Measurements from ENCODE around the gene STXBP6.
A peak's percentile ranks its signal among the peaks of the same experiment; 100 is the strongest.

STXBP6 gene

DNA sequence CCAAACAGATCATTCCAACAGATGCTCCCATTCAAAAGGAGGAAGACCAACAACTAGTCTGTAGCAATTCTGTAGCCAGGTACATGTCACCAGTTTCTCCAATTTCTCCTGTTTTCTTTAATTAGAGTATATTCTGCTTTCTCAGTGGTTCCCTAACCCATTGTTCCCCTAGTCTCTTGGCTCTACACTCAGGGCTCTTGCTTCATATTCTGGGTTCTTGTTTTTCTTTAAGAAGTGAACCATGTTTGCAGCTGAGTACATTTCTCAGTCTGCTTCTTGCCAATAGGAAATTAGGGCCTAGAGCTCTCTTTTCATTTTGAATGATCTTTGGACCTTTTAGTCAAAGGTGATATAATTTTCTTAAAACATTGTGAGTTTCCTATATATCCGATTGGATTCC lies 29.4 kb upstream of the STXBP6 start:
- H3K4me3 ChIP-seq (ENCODE audit: low read length), result no peak overlapping the region
- H3K36me3 ChIP-seq (ENCODE audit: control insufficient read depth, insufficient read depth, low read length), result no peaks in the 10 kb centered on the region
- no peaks in the 10 kb centered on the region for H3K4me1 ChIP-seq (ENCODE audit: control insufficient read depth, insufficient read depth, low read length)
- H3K9me3 ChIP-seq (ENCODE audit: control insufficient read depth, low read length), result no peaks in the 10 kb centered on the region
- H3K9ac ChIP-seq (ENCODE audit: low read length), result no peak overlapping the region
- no peaks in the 10 kb centered on the region for H3K27me3 ChIP-seq (ENCODE audit: control insufficient read depth, insufficient read depth, low read length)

DNA sequence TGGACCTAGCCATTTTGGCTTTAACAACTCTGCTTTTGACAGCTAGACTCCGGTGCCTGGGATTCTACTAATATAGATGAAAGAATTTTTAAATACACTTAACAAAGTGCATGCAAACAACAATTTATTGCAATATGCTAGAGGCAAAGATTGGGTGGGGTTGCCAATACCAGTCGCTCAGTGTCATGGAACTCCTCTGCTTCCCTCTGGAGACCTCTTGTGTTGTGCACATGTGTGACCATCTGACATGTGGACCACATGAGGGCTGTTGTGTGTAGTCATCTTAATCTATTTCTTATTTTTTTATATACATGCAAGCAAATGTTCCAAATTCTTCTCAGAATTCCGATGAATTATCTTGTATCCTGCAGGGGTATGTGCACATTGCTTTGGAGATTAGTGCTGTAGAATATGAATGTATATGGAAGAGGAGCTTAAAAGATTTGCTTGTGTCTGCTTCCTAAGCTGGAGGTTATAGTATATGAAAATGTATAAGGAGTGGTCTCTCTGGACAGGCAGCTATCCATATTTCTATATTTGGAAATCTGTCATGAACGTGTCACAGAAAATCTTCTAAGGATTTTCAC lies 24.2 kb upstream of the STXBP6 start:
- H3K4me3 ChIP-seq (ENCODE audit: low read length), result no peak overlapping the region
- H3K9me3 ChIP-seq (ENCODE audit: control insufficient read depth, low read length), result no peaks in the 10 kb centered on the region
- no peaks in the 10 kb centered on the region for H3K36me3 ChIP-seq (ENCODE audit: control insufficient read depth, insufficient read depth, low read length)
- no peaks in the 10 kb centered on the region for H3K4me1 ChIP-seq (ENCODE audit: control insufficient read depth, insufficient read depth, low read length)
- no peaks in the 10 kb centered on the region for H3K27me3 ChIP-seq (ENCODE audit: control insufficient read depth, insufficient read depth, low read length)
- H3K9ac ChIP-seq (ENCODE audit: low read length), result no peak overlapping the region

DNA sequence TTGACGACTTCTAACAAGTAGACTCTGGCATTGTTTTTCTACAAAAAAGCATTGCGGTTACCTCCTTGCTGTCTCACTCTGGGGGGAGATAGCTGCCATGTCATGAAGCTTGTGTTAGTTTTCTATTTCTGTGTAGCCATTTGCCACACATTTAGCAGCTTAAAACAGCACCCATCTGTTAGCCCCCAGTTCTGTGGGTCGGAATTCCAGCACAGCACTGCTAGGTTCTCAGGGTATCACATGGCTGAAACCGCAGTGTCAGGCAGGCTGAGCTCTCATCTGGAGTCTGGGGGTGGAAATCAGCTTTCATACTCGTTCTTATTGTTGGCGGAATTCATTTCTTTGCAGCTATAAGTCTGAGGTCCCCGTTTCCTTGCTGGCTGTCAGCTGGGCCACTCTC lies 19.9 kb upstream of the STXBP6 start:
- no peak overlapping the region for H3K9ac ChIP-seq (ENCODE audit: low read length)
- H3K4me3 ChIP-seq (ENCODE audit: low read length), result no peak overlapping the region
- H3K9me3 ChIP-seq (ENCODE audit: control insufficient read depth, low read length), result no peaks in the 10 kb centered on the region
- H3K36me3 ChIP-seq (ENCODE audit: control insufficient read depth, insufficient read depth, low read length), result no peaks in the 10 kb centered on the region
- H3K4me1 ChIP-seq (ENCODE audit: control insufficient read depth, insufficient read depth, low read length), result no peaks in the 10 kb centered on the region
- no peaks in the 10 kb centered on the region for H3K27me3 ChIP-seq (ENCODE audit: control insufficient read depth, insufficient read depth, low read length)

DNA sequence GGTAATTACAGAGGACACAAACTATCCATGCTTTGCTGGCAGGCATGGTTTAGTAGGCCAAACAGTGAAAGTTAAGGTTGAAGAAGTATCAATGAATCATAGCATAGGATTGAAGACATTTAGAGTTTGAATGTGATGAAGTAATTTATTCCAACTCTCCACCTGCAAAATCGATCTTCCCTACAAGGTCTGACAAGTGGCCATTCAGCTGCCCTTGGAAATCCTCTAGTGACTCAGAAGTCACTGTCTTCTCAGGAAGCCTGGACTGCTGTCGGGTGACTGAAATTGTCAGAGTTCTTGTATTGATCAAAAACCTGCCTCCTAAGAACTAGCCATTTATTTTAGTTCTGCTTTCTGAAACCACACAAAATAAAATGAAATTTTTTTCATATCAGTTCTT lies 17.7 kb upstream of the STXBP6 start:
- H3K9ac ChIP-seq (ENCODE audit: low read length), result no peak overlapping the region

DNA sequence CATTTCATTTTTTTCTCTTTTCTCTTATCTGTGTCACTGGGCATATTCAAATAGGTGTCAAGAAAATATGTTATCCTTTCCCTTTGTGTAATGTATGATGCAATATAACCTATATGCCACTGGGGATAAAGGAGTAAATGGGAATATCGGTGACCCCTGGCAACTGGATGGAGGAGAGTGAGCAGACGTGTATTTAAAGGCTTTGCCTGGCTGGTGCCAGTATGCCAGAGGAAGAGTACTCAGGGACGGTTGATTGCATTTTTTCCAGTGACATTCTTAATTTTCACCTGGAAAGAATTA lies 12.0 kb upstream of the STXBP6 start:
- Histone ChIP-seq H3K36me3 (ENCODE audit: control insufficient read depth, insufficient read depth, low read length) (no peaks in the 10 kb centered on the region), H3K27me3 (ENCODE audit: control insufficient read depth, insufficient read depth, low read length) (no peaks in the 10 kb centered on the region), H3K9me3 (ENCODE audit: control insufficient read depth, low read length) (no peaks in the 10 kb centered on the region), H3K4me3 (ENCODE audit: low read length) (no peak overlapping the region), H3K4me1 (ENCODE audit: control insufficient read depth, insufficient read depth, low read length) (peaks cover 7% of the 10 kb centered on the region), H3K9ac (ENCODE audit: low read length) (no peak overlapping the region)

More for the DNA sequence above, 17.7 kb upstream of the STXBP6 start:
- H3K4me1 ChIP-seq (ENCODE audit: control insufficient read depth, insufficient read depth, low read length), result no peaks in the 10 kb centered on the region
- no peaks in the 10 kb centered on the region for H3K27me3 ChIP-seq (ENCODE audit: control insufficient read depth, insufficient read depth, low read length)
- H3K9me3 ChIP-seq (ENCODE audit: control insufficient read depth, low read length), result no peaks in the 10 kb centered on the region
- H3K36me3 ChIP-seq (ENCODE audit: control insufficient read depth, insufficient read depth, low read length), result no peaks in the 10 kb centered on the region
- H3K4me3 ChIP-seq (ENCODE audit: low read length), result no peak overlapping the region

DNA sequence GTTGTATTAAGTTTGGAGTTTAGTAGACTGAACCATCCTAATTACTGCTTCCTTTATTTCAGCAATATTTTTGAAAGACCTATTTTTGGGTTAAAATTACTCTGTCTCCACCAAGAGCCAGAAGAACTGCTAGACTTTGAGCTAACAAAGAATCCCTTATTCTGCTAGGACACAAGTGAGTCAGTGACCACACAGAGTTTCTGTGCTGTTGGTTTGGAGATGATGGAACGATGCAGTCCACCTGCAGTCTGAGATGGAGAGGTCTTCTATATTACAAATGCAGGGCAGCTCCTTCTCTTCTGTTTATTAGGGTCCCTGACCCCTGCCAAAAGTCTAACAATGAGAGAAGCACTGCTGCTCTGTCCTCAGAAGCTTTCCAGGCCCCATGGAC lies 6.7 kb upstream of the STXBP6 start:
- no peaks in the 10 kb centered on the region for H3K36me3 ChIP-seq (ENCODE audit: control insufficient read depth, insufficient read depth, low read length)
- H3K4me1 ChIP-seq (ENCODE audit: control insufficient read depth, insufficient read depth, low read length), result peaks cover 2% of the 10 kb centered on the region
- H3K9ac ChIP-seq (ENCODE audit: low read length), result no peak overlapping the region
- no peak overlapping the region for H3K4me3 ChIP-seq (ENCODE audit: low read length)
- H3K27me3 ChIP-seq (ENCODE audit: control insufficient read depth, insufficient read depth, low read length), result peaks cover 7% of the 10 kb centered on the region
- no peaks in the 10 kb centered on the region for H3K9me3 ChIP-seq (ENCODE audit: control insufficient read depth, low read length)

DNA sequence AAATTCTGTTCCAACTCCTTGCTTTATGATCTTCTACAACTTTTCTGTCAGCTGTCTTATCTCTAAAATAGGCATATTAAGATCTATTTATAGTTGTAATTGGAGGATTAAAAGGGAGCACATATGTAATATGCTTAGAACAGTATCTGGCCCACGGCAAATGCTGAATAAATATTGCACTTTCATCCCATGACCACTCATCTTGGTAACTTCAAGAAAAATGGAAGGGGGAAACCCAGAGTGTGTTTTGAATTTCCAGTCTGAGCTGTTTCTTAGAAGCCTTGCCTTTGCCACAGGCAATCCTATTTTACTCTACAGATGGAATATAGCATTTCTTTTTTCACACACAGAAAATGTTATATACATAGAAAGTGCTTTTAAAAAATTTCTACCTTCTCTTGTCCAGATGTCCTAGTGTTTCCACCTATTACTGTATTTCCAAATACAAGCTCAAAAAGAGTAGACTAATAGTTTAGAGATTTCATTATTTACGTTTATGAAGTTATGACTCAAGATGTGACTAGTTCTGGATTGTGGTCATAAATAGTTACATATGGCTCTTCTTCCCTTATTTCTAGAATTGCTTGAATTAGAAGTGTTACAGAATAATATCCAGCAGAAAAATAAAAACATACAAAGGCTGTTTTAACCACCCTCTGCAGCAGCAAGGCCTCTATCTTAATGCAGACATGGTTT lies 6.2 kb upstream of the STXBP6 start:
- H3K36me3 ChIP-seq (ENCODE audit: control insufficient read depth, insufficient read depth, low read length), result no peaks in the 10 kb centered on the region
- no peaks in the 10 kb centered on the region for H3K9me3 ChIP-seq (ENCODE audit: control insufficient read depth, low read length)
- H3K4me1 ChIP-seq (ENCODE audit: control insufficient read depth, insufficient read depth, low read length), result no peaks in the 10 kb centered on the region
- H3K9ac ChIP-seq (ENCODE audit: low read length), result no peak overlapping the region
- no peak overlapping the region for H3K4me3 ChIP-seq (ENCODE audit: low read length)
- peaks cover 11% of the 10 kb centered on the region for H3K27me3 ChIP-seq (ENCODE audit: control insufficient read depth, insufficient read depth, low read length)

DNA sequence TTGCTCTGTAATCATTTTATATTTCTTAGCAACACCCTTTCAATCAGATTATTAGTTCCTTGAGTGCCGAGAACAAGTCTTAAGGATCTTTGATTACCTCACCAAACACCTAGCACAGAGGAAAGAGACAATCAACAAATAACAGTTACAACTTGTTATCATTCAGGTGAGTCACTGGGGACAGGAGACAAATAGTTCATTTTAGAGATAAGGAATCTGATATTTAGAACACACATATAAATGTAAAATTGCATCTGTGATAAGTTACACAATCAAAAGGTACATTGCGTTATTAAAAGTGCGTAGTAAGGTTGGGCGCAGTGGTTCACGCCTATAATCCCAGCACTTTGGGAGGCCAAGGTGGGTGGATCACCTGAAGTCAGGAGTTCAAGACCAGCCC lies 5.1 kb upstream of the STXBP6 start:
- no peak overlapping the region for H3K9ac ChIP-seq (ENCODE audit: low read length)
- H3K36me3 ChIP-seq (ENCODE audit: control insufficient read depth, insufficient read depth, low read length), result no peaks in the 10 kb centered on the region
- H3K4me3 ChIP-seq (ENCODE audit: low read length), result no peak overlapping the region
- H3K9me3 ChIP-seq (ENCODE audit: control insufficient read depth, low read length), result no peaks in the 10 kb centered on the region
- peaks cover 11% of the 10 kb centered on the region for H3K27me3 ChIP-seq (ENCODE audit: control insufficient read depth, insufficient read depth, low read length)
- H3K4me1 ChIP-seq (ENCODE audit: control insufficient read depth, insufficient read depth, low read length), result no peaks in the 10 kb centered on the region

DNA sequence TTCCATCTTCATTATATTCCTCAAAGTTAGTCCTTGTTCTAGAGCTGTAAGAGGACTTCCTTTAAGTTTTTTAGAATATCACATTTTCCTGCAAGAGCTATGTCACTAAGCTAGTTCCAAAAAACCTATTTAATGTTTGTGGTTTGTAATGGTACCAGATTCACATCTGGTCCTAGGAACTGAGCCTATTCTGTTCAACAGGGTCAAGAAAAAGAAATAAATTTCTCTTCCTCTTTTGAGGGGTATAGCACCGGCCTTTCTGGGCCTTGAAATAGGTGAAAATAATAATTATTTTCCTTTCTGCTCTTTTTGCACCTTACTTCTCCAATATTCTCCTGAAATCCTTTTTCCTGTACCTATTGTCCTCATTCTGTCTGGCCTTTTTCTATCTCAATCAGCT lies 3.6 kb upstream of the STXBP6 start:
- H3K4me1 ChIP-seq (ENCODE audit: control insufficient read depth, insufficient read depth, low read length), result no peaks in the 10 kb centered on the region
- H3K9ac ChIP-seq (ENCODE audit: low read length), result no peak overlapping the region
- H3K36me3 ChIP-seq (ENCODE audit: control insufficient read depth, insufficient read depth, low read length), result no peaks in the 10 kb centered on the region
- H3K4me3 ChIP-seq (ENCODE audit: low read length), result no peak overlapping the region
- peaks cover 11% of the 10 kb centered on the region for H3K27me3 ChIP-seq (ENCODE audit: control insufficient read depth, insufficient read depth, low read length)
- H3K9me3 ChIP-seq (ENCODE audit: control insufficient read depth, low read length), result no peaks in the 10 kb centered on the region

DNA sequence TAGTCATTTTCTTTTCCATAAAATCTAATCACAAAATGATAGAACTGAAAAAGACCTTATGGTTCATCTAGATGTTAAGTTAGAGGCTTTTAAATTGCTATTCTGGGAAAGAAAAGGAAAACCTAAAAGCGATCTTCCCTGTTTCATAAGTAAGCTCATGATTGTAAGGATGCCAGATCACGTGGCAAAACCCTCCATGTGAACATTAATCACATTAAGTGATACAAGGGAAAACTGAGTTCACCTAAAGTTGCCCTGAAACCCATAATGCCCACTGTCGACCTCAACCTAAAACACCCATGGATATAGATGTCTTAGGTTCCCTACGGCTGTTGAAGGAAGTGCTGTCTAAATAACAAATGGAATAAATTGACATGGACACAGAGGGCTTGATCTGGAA lies 3.0 kb upstream of the STXBP6 start:
- Histone ChIP-seq H3K9ac (ENCODE audit: low read length) (no peak overlapping the region), H3K36me3 (ENCODE audit: control insufficient read depth, insufficient read depth, low read length) (no peaks in the 10 kb centered on the region), H3K27me3 (ENCODE audit: control insufficient read depth, insufficient read depth, low read length) (peaks cover 11% of the 10 kb centered on the region), H3K4me3 (ENCODE audit: low read length) (no peak overlapping the region), H3K4me1 (ENCODE audit: control insufficient read depth, insufficient read depth, low read length) (no peaks in the 10 kb centered on the region), H3K9me3 (ENCODE audit: control insufficient read depth, low read length) (no peaks in the 10 kb centered on the region)

DNA sequence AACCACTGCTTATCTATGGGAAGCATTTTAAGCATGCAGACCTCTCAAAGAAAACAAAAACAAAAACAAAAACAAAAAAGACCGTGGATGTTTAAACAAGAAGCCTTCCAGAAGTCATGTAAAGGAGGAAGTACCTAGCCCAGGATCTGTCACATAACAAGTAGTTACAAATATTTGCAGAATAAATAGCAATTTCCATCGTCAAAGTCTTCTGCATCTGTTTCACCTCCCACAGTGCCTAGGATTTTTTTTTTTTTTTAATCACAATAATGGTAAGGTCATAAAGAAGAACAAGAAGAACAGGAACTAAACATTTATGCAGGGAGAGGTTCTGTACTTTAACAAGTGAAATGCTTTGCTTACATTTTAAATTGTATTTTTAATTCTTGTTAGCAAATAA lies 2.4 kb upstream of the STXBP6 start:
- H3K27me3 ChIP-seq (ENCODE audit: control insufficient read depth, insufficient read depth, low read length), result peaks cover 11% of the 10 kb centered on the region
- H3K9me3 ChIP-seq (ENCODE audit: control insufficient read depth, low read length), result no peaks in the 10 kb centered on the region
- H3K4me3 ChIP-seq (ENCODE audit: low read length), result no peak overlapping the region
- H3K9ac ChIP-seq (ENCODE audit: low read length), result no peak overlapping the region
- H3K4me1 ChIP-seq (ENCODE audit: control insufficient read depth, insufficient read depth, low read length), result no peaks in the 10 kb centered on the region
- no peaks in the 10 kb centered on the region for H3K36me3 ChIP-seq (ENCODE audit: control insufficient read depth, insufficient read depth, low read length)

DNA sequence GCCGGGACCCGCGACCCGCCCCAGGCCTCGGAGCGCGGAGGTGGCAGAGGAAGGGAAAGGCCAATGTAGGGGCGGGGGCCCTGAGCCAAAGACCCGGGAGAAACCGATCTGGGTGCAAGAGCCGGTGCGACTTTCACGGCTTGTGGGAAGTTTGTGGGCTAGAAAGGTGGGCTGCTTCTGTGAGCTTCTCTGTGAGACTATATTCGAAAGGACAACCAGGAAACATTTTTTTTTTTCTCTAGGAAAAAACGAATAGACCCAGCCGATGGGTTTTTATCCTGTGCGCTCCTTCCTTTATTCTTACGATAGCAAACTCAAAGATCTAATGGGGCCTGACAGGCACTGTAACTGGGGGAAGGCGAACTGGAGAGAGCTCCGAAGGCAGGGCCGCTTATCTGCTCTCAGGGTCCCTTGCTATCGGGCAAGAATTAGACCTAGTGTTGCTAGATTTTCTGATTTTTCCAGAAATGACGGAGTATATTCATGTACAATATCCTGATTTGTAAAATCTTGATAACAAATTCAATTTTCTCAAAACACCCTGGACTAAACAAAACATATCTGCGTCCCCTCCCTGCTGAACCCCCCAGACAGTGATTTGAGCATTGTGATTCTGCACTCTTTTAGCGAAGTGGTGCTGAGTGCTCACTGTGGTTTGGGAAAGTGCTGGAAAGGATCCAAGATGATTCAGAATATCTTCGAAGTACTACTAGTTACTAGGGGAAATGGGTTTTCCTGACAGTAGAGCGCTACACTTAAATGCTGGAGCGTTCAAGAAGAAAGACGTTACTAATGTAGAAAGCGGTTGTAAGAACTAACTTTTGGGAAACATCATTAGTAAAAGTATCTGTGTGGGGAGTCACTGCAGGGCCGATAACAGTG lies 563 bp upstream of the STXBP6 start:
- peak overlapping the region; percentile 77 for H3K9ac ChIP-seq (ENCODE audit: low read length)
- no peaks in the 10 kb centered on the region for H3K36me3 ChIP-seq (ENCODE audit: control insufficient read depth, insufficient read depth, low read length)

More for the DNA sequence above, 563 bp upstream of the STXBP6 start:
- H3K9me3 ChIP-seq (ENCODE audit: control insufficient read depth, low read length), result no peaks in the 10 kb centered on the region
- H3K4me3 ChIP-seq (ENCODE audit: low read length), result peak overlapping the region; percentile 75
- peaks cover 11% of the 10 kb centered on the region for H3K27me3 ChIP-seq (ENCODE audit: control insufficient read depth, insufficient read depth, low read length)
- no peaks in the 10 kb centered on the region for H3K4me1 ChIP-seq (ENCODE audit: control insufficient read depth, insufficient read depth, low read length)

All from mucosa of stomach (tissue), 1 donor.